HG03469 (cell line): ENCODE measurements around the gene MAP4K3.

Source experiments
- ATAC-seq: cut with Tn5 transposase; IDR thresholded peaks from one replicate; pipeline ENCODE4 v1.9.1; 2021; ENCODE audit warnings: mild to moderate bottlenecking, moderate library complexity, moderate number of reproducible peaks; ENCODE audit not compliant: unreplicated experiment

Gene MAP4K3

DNA sequence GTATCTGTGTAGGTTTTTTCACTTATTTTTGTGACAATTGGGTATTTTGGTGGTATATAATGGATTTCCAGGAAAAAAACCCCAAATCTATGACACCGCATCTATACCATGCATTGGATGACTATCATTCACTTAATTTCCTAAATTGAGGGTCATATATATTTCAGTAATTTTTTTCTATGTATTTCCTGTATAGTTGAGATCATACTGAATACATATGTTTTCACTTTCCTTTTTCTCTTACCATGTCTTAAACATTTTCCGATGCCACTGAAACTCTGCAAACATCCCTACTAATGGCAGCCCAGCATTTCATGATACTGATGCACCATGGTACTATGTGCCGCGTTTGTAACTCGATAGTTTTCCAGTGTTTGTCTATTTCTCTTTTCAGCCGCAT, 233.7 kb downstream of the MAP4K3 start:
- ATAC-seq: no peak

DNA sequence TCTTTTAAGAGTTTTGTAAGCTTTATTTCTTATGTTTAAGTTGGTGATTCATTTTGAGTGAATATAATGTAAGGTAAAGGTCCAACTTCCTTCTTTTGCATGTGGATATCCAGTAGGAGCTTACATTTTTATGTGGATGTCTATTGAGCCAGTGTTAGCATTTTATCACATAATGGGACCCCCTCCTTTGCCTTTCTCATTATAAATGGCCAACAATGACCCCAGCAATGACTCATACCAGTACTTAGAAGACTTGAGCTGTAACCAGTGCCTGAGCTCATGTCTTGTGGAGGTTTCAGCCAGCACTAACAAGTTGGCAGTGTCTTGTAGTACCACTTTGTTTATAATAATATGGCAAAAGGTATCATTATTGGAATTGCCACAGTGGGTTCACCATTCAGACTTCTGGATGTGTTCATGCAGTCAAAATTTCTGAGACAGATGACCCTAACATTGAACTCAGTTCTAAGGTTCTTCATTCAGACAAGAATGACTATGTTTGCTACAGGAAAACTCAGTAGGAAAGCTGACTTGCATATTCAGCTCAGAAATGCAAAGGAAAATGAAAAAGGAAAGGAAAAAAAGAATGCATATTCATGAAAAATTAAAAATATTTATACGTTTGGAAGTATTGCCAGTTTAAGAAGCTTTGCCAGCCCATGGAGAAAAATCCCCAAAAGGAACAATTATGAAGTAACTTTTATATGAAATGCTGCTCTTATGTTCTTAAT, 234.3 kb downstream of the MAP4K3 start:
- no peak for ATAC-seq
